ENCODE results near the gene IRF6. TPM values are rescaled to one million over a fixed set of nuclear protein-coding genes. Genes with fewer than 3 reads are reported as not detected.

IRF6 gene
- total and polyA plus RNA-seq, 2 donors, result 22.8 to 39.9 TPM

DNA sequence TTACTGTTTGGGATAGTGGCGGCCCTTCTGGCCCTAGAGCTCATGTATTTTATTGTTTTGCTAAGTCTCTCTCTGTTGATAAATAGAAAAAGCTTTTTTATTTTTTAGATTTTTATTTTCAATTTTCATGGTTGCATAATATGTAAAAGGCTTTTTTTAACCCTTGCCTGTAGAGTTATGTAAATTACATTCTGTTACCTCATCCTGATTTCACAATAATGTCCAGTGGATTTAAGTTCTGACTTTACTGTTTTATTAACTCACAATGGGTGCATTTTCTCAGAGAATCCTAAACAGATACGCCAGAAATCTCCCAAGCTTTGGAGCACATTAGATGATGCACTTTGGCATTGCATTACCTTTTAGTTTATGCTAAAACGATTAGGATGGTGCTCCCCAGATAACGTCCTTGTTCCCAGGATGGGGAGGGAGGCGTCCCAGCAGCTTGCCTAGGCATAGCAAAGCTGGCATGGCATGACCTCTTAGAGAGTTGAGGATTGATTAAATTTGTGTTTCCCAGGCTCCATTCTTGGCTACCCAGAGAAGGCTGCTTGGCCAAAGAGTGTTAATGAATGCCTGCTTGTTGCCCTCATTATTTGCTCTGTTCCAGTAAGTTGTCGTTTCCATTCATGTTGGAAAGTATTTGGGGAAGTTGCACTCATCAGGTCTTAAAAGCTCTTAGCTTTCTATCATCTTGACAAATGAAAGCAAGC lies 38.9 kb upstream of the IRF6 start:
- 93% methylated on average over 6 of the region's 6 CpGs for WGBS
- no peaks in the 10 kb centered on the region for H3K27me3 ChIP-seq (ENCODE audit: control insufficient read depth in 2 of 2, insufficient read depth in 1 of 2, low read length in 1 of 2)
- H3K4me1 ChIP-seq (ENCODE audit: control insufficient read depth in 2 of 2, insufficient read depth in 2 of 2, low read length in 2 of 2), result no peaks in the 10 kb centered on the region
- DNase-seq (ENCODE audit: low read depth in 6 of 9, low spot score in 9 of 9), result no peak
- H3K36me3 ChIP-seq (ENCODE audit: control insufficient read depth in 2 of 2, insufficient read depth in 2 of 2, low read length in 1 of 2), result peaks cover 38 to 64% of the 10 kb centered on the region in 2 donors
- H3K27ac ChIP-seq (ENCODE audit: low read depth in 1 of 2, low read length in 1 of 2), result no peak overlapping the region
- no peak overlapping the region for H3K4me3 ChIP-seq (ENCODE audit: low read length in 2 of 2)
- no peaks in the 10 kb centered on the region for H3K9me3 ChIP-seq (ENCODE audit: control insufficient read depth in 2 of 2, insufficient read depth in 1 of 2, low read length in 1 of 2)

DNA sequence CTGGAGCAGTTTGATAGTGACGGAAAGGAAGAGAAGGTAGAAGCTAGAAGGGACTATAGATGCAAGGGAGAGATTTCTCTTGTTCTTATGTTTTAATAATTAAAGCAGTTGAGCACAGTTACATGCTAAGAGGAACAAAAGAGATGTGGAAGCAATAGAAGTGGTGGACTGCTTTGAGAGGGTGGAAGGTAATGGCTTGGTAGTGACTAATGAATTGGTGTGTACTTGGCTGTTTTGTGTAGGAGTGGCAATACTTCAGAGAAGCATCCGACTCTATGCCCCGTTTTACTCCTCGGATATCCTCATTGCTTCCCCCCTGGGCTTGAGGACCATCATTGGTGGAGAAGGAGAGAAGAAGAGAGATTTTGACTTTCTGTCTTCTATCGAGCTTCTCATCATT lies 34.7 kb upstream of the IRF6 start:
- WGBS, result 98% methylated on average over 5 of the region's 5 CpGs
- peaks cover 35 to 78% of the 10 kb centered on the region in 2 donors for H3K36me3 ChIP-seq (ENCODE audit: control insufficient read depth in 2 of 2, insufficient read depth in 2 of 2, low read length in 1 of 2)
- no peak overlapping the region for H3K27ac ChIP-seq (ENCODE audit: low read depth in 1 of 2, low read length in 1 of 2)

DNA sequence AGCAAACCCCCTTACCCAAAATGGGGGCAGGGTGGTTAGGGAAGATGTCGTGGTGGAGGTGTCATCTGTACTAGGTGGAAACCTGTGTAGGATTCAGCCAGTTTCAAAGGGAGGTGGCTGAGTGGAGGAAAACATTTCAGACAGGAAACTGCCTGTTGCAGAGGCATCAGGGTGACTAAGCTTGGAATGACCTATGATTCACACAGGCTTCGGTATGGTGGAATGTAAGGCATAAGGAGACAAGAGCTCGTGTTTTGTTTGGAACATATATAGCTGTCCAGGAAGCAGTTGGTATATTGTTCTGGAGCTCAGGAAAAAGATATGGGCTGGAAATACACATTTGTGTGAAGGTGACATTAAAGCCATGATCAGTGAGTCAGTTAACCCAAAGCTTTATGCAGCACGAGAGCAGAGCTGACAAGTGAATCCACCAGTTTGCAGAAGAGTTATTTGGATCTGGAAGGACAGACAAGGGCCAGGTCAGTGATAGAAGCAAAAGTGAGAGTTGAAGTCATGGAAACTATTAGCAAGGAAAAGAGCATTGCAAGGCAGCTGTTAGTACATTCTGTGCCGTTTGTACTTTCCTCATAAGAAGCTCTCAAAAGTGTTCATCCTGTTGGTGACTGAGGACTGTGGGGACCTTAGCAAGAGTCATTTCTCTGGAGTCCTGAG lies 34.1 kb upstream of the IRF6 start:
- H3K4me3 ChIP-seq (ENCODE audit: low read length in 2 of 2), result no peak overlapping the region
- DNase-seq (ENCODE audit: low read depth in 6 of 9, low spot score in 9 of 9), result no peak
- H3K27me3 ChIP-seq (ENCODE audit: control insufficient read depth in 2 of 2, insufficient read depth in 1 of 2, low read length in 1 of 2), result no peaks in the 10 kb centered on the region
- 95% methylated on average over 5 of the region's 5 CpGs for WGBS
- H3K27ac ChIP-seq (ENCODE audit: low read depth in 1 of 2, low read length in 1 of 2), result no peak overlapping the region
- no peaks in the 10 kb centered on the region for H3K4me1 ChIP-seq (ENCODE audit: control insufficient read depth in 2 of 2, insufficient read depth in 2 of 2, low read length in 2 of 2)
- peaks cover 29 to 78% of the 10 kb centered on the region in 2 donors for H3K36me3 ChIP-seq (ENCODE audit: control insufficient read depth in 2 of 2, insufficient read depth in 2 of 2, low read length in 1 of 2)
- H3K9me3 ChIP-seq (ENCODE audit: control insufficient read depth in 2 of 2, insufficient read depth in 1 of 2, low read length in 1 of 2), result no peaks in the 10 kb centered on the region

More for the DNA sequence above, 34.7 kb upstream of the IRF6 start:
- Histone ChIP-seq H3K9me3 (ENCODE audit: control insufficient read depth in 2 of 2, insufficient read depth in 1 of 2, low read length in 1 of 2) (no peaks in the 10 kb centered on the region), H3K27me3 (ENCODE audit: control insufficient read depth in 2 of 2, insufficient read depth in 1 of 2, low read length in 1 of 2) (no peaks in the 10 kb centered on the region), H3K4me1 (ENCODE audit: control insufficient read depth in 2 of 2, insufficient read depth in 2 of 2, low read length in 2 of 2) (no peaks in the 10 kb centered on the region), H3K4me3 (ENCODE audit: low read length in 2 of 2) (no peak overlapping the region)
- DNase-seq (ENCODE audit: low read depth in 6 of 9, low spot score in 9 of 9), result no peak

DNA sequence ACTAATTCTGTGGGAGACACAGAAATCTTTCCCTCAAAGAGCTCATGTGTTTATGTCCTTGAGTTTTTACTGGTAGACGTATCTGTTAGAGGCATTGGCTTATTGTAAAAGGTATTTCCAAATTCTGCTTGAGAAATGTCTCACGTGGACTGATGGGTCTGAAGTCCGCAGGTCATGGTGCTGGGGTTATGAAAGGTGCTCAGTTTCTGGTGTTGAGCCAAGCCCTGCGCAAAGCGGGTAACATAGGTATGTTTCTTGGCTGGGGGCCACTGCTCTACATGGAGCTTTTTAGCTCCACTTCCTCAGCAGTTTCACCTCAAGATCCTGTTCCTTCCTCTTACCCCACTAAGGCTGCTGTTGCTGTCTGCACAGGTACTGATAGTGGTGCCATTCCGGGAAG lies 32.6 kb upstream of the IRF6 start:
- WGBS, result 98% methylated on average over 6 of the region's 6 CpGs
- H3K4me1 ChIP-seq (ENCODE audit: control insufficient read depth in 2 of 2, insufficient read depth in 2 of 2, low read length in 2 of 2), result no peaks in the 10 kb centered on the region
- DNase-seq (ENCODE audit: low read depth in 6 of 9, low spot score in 9 of 9), result no peak
- H3K9me3 ChIP-seq (ENCODE audit: control insufficient read depth in 2 of 2, insufficient read depth in 1 of 2, low read length in 1 of 2), result no peaks in the 10 kb centered on the region
- H3K36me3 ChIP-seq (ENCODE audit: control insufficient read depth in 2 of 2, insufficient read depth in 2 of 2, low read length in 1 of 2), result peaks cover 22 to 82% of the 10 kb centered on the region in 2 donors
- H3K27ac ChIP-seq (ENCODE audit: low read depth in 1 of 2, low read length in 1 of 2), result no peak overlapping the region
- no peaks in the 10 kb centered on the region for H3K27me3 ChIP-seq (ENCODE audit: control insufficient read depth in 2 of 2, insufficient read depth in 1 of 2, low read length in 1 of 2)
- no peak overlapping the region for H3K4me3 ChIP-seq (ENCODE audit: low read length in 2 of 2)

DNA sequence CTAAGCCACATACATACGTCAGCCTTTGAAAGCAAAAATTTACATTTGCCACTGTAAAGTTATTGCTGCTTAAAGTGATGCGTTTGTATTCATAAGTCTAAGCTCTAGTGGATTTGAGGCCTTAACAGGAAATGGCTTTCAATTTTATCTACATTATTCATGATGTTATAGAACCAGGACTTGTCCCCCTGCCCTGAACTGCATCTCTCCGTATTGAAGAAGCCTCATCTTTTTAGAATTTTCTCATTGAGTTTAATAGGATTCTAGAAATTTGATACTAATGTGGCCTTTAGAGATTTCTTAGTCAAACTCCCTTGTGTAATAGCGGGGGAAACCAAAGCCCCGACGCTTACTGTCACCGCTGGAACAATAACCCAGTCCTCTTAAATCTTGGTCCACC lies 31.7 kb upstream of the IRF6 start:
- DNase-seq (ENCODE audit: low read depth in 6 of 9, low spot score in 9 of 9), result no peak
- 98% methylated on average over 7 of the region's 7 CpGs for WGBS
- no peak overlapping the region for H3K4me3 ChIP-seq (ENCODE audit: low read length in 2 of 2)
- no peak overlapping the region for H3K27ac ChIP-seq (ENCODE audit: low read depth in 1 of 2, low read length in 1 of 2)
- no peaks in the 10 kb centered on the region for H3K9me3 ChIP-seq (ENCODE audit: control insufficient read depth in 2 of 2, insufficient read depth in 1 of 2, low read length in 1 of 2)
- no peaks in the 10 kb centered on the region for H3K27me3 ChIP-seq (ENCODE audit: control insufficient read depth in 2 of 2, insufficient read depth in 1 of 2, low read length in 1 of 2)
- no peaks in the 10 kb centered on the region for H3K4me1 ChIP-seq (ENCODE audit: control insufficient read depth in 2 of 2, insufficient read depth in 2 of 2, low read length in 2 of 2)
- peaks cover 20 to 80% of the 10 kb centered on the region in 2 donors for H3K36me3 ChIP-seq (ENCODE audit: control insufficient read depth in 2 of 2, insufficient read depth in 2 of 2, low read length in 1 of 2)

DNA sequence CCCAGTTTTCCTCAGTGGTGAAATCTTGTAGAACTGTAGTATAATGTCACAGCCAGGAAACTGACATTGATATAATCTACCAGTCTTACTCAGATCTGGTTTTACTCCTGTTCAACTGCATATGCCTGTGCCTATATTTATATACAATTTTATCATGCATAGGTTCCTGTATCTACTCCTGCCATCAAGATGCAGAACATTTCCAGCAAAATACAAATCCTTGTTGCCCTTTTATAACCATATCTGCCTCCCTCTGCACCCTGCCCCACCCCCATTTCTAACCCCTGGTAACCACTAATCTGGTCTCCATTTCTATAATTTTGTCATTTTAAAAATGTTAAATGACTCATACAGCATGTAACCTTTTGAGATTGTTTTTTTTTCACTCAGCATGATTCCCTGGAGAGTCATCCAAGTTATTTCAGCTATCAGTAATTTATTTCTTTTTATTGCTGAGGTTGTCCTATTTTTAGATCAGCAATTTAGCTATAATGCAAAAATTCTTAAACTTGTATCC lies 29.9 kb upstream of the IRF6 start:
- Histone ChIP-seq H3K27me3 (ENCODE audit: control insufficient read depth in 2 of 2, insufficient read depth in 1 of 2, low read length in 1 of 2) (no peaks in the 10 kb centered on the region), H3K9me3 (ENCODE audit: control insufficient read depth in 2 of 2, insufficient read depth in 1 of 2, low read length in 1 of 2) (no peaks in the 10 kb centered on the region), H3K4me3 (ENCODE audit: low read length in 2 of 2) (no peak overlapping the region), H3K36me3 (ENCODE audit: control insufficient read depth in 2 of 2, insufficient read depth in 2 of 2, low read length in 1 of 2) (peaks cover 20 to 74% of the 10 kb centered on the region in 2 donors), H3K27ac (ENCODE audit: low read depth in 1 of 2, low read length in 1 of 2) (no peak overlapping the region), H3K4me1 (ENCODE audit: control insufficient read depth in 2 of 2, insufficient read depth in 2 of 2, low read length in 2 of 2) (no peaks in the 10 kb centered on the region)
- no peak for DNase-seq (ENCODE audit: low read depth in 6 of 9, low spot score in 9 of 9)

DNA sequence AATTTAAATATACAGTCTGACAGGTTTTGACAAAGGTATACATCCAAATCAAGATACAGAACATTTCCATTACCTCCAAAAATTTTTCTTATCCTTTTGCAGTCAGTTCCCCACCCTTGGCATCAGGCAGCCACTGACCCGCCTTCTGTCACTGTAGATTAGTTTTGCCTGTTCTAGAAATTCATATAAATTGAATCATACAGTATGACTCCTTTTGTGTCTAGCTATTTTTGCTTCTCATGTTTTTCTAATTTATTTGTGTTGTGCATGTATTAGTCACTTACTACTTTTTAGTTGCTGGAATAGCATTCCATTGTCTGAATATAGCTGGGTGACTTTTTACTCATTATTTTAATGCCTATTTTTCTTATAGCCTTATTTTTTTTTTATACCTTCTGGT lies 25.7 kb upstream of the IRF6 start:
- no peaks in the 10 kb centered on the region for H3K27me3 ChIP-seq (ENCODE audit: control insufficient read depth in 2 of 2, insufficient read depth in 1 of 2, low read length in 1 of 2)

DNA sequence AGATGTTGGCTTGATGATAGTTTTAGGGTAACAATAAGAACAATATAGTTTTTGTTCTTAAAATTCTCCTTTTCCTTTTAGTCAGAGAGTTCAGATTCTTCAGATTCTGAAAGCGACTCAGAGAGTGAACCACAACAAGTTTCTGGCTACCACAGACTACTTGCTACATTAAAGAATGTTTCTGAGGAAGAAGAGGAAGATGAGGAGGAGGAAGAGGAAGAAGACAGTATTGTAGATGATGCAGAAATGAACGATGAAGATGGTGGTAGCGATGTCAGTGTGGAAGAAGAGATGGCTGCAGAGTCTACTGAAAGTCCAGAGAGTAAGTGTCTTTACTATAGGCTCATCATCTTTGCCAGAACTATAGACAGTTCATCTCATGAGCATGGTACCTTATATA lies 24.8 kb upstream of the IRF6 start:
- 96% methylated on average over 3 of the region's 3 CpGs for WGBS
- Histone ChIP-seq H3K4me3 (ENCODE audit: low read length in 2 of 2) (no peak overlapping the region), H3K4me1 (ENCODE audit: control insufficient read depth in 2 of 2, insufficient read depth in 2 of 2, low read length in 2 of 2) (no peaks in the 10 kb centered on the region), H3K27ac (ENCODE audit: low read depth in 1 of 2, low read length in 1 of 2) (no peak overlapping the region), H3K9me3 (ENCODE audit: control insufficient read depth in 2 of 2, insufficient read depth in 1 of 2, low read length in 1 of 2) (no peaks in the 10 kb centered on the region), H3K36me3 (ENCODE audit: control insufficient read depth in 2 of 2, insufficient read depth in 2 of 2, low read length in 1 of 2) (peaks cover 4 to 32% of the 10 kb centered on the region in 2 donors), H3K27me3 (ENCODE audit: control insufficient read depth in 2 of 2, insufficient read depth in 1 of 2, low read length in 1 of 2) (no peaks in the 10 kb centered on the region)
- DNase-seq (ENCODE audit: low read depth in 6 of 9, low spot score in 9 of 9), result no peak

More for the DNA sequence above, 25.7 kb upstream of the IRF6 start:
- no peaks in the 10 kb centered on the region for H3K9me3 ChIP-seq (ENCODE audit: control insufficient read depth in 2 of 2, insufficient read depth in 1 of 2, low read length in 1 of 2)
- H3K4me1 ChIP-seq (ENCODE audit: control insufficient read depth in 2 of 2, insufficient read depth in 2 of 2, low read length in 2 of 2), result no peaks in the 10 kb centered on the region
- peaks cover 4 to 36% of the 10 kb centered on the region in 2 donors for H3K36me3 ChIP-seq (ENCODE audit: control insufficient read depth in 2 of 2, insufficient read depth in 2 of 2, low read length in 1 of 2)
- whole genome bisulfite sequencing, result 94% methylated on average over 1 of the region's 1 CpG
- H3K4me3 ChIP-seq (ENCODE audit: low read length in 2 of 2), result no peak overlapping the region
- H3K27ac ChIP-seq (ENCODE audit: low read depth in 1 of 2, low read length in 1 of 2), result no peak overlapping the region
- no peak for DNase-seq (ENCODE audit: low read depth in 6 of 9, low spot score in 9 of 9)

DNA sequence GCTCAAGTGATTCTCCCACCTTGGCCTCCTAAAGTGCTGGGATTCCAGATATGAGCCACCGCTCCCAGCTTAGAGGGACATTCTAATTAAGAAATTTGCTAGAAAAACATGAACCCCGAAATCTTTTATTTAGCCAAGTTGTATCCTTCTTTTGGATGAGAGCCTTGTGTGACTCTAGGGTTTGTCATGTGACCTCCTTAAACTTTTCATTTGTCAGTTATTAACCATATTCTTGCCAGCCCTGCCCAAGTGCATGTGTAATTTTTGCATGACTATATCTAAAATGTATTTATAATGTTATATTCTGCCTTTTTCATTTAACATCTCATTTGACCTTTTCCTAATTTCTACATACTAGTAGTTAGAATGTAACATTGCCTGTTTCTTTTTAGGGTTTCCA lies 23.8 kb upstream of the IRF6 start:
- H3K9me3 ChIP-seq (ENCODE audit: control insufficient read depth in 2 of 2, insufficient read depth in 1 of 2, low read length in 1 of 2), result no peaks in the 10 kb centered on the region
- no peak overlapping the region for H3K27ac ChIP-seq (ENCODE audit: low read depth in 1 of 2, low read length in 1 of 2)
- peaks cover 4 to 23% of the 10 kb centered on the region in 2 donors for H3K36me3 ChIP-seq (ENCODE audit: control insufficient read depth in 2 of 2, insufficient read depth in 2 of 2, low read length in 1 of 2)
- no peaks in the 10 kb centered on the region for H3K4me1 ChIP-seq (ENCODE audit: control insufficient read depth in 2 of 2, insufficient read depth in 2 of 2, low read length in 2 of 2)
- DNase-seq (ENCODE audit: low read depth in 6 of 9, low spot score in 9 of 9), result no peak
- WGBS, result 93% methylated on average over 2 of the region's 2 CpGs
- no peak overlapping the region for H3K4me3 ChIP-seq (ENCODE audit: low read length in 2 of 2)
- H3K27me3 ChIP-seq (ENCODE audit: control insufficient read depth in 2 of 2, insufficient read depth in 1 of 2, low read length in 1 of 2), result no peaks in the 10 kb centered on the region

Measured in thymus (tissue), 11 donors.